VCaP (cell line): ENCODE results near the gene CLIC5.

Experiments used
- H3K27ac ChIP-seq: fragments of 450-650 bp; 2 replicates; pipeline ENCODE4 v1.5.1; 2017
- CTCF ChIP-seq: fragments of 450-650 bp; conservative IDR thresholded peaks from 2 replicates; pipeline ENCODE4 v1.5.1; 2017; ENCODE audit warnings: mild to moderate bottlenecking, moderate library complexity

Gene CLIC5

GRCh38 chr6:45855642-45856394, 159.8 kb downstream of the CLIC5 start:
- H3K27ac ChIP-seq: no peak overlapping the region
- no peak for TF ChIP-seq CTCF

GRCh38 chr6:45854149-45854742, 161.4 kb downstream of the CLIC5 start:
- no peak for TF ChIP-seq CTCF
- no peak overlapping the region for H3K27ac ChIP-seq

DNA sequence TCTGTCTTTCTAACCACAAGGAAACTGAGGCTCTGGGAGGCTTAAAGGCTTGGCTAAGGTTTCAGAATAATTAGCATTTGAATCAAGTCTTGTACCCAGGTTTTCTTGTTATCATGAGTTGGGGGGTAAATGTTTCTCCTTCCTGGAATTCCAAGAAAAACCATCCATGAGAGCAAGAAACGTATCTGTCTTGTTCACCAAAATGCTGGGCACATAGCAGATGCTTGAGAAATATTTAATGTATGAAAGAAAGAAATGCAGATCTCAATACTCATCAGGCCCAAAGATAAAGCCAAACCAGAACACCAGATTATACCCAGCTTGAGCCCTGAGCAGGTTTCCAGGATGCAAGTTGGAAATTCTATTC, 164.6 kb downstream of the CLIC5 start:
- no peak overlapping the region for H3K27ac ChIP-seq
- no peak for TF ChIP-seq CTCF

GRCh38 chr6:45850378-45851033, 165.2 kb downstream of the CLIC5 start:
- no peak overlapping the region for H3K27ac ChIP-seq
- TF ChIP-seq CTCF: no peak

GRCh38 chr6:45845567-45845966, 170.1 kb downstream of the CLIC5 start:
- TF ChIP-seq CTCF: no peak
- peak overlapping the region; percentile 32; the same call in 1 of the 2 replicates for H3K27ac ChIP-seq

GRCh38 chr6:45844986-45845385, 170.7 kb downstream of the CLIC5 start:
- H3K27ac ChIP-seq: no peak overlapping the region
- no peak for TF ChIP-seq CTCF

DNA sequence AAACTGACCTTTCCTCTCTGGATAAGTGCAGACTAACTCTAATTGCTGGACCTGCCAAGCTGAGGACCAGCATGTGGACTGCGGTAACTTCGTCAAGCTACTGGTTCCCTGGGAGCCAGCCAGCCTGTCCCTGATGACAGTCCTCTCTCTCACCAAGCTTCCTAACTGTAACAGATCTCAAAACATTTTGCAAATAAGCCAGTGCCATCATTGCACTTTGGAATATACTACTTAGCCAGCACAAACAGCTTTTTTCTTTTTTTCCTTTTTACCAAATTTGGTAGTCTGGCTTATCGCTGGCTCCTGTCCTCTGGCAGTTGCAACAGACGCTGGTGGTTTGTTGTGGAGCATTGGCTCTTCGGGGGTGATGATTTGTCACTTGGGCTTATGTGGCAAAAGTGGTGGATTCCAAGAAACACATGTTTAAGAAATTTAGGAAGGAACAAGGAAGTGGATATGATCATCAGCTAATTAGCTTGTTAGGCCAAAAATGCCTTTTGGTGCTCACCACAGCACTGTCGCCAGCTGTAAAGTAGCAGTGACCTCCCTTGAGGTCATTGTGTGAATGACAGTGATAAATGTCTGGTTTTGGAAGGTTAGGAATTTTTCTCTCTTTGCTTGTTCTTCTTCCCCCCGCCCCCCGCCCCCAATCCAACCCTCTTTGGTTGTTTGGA, 171.7 kb downstream of the CLIC5 start:
- no peak for TF ChIP-seq CTCF
- H3K27ac ChIP-seq: no peak overlapping the region
